ENCODE measurements around the gene TMEM233. TPM values are rescaled to one million over a fixed set of nuclear protein-coding genes. Genes with fewer than 3 reads are reported as not detected.

The TMEM233 gene
- total and polyA plus RNA-seq, 10 of the 15 experiments (the other 5 are each of a cell fraction or from before 2014, with no cell fraction given) = not detected

DNA sequence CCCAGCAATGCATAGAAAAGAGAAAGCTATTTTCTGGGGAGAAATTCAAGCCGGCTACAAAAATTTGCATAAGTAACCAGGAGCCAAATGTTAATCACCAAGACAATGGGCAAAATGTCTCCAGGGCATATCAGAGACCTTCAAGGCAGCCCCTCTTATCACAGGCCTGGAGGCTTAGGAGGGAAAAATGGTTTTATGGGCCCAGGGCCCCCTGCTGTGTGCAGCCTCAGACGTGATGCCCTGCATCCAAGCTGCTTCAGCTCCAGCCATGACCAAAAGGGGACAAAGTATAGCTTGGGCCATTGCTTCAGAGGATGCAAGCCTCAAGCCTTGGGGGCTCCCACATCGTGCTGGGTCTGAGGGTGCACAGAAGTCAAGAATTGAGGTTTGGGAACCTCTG lies 15.8 kb downstream of the TMEM233 start (continued):
- TF ChIP-seq CREB1 (IDR thresholded peaks at IDR 0.05; ENCODE audit: low read depth) (no peak), MTA2 (IDR thresholded peaks at IDR 0.05; ENCODE audit: low read depth) (no peak), TCF12 (IDR thresholded peaks at IDR 0.05; ENCODE audit: low read depth, low read length) (no peak)

DNA sequence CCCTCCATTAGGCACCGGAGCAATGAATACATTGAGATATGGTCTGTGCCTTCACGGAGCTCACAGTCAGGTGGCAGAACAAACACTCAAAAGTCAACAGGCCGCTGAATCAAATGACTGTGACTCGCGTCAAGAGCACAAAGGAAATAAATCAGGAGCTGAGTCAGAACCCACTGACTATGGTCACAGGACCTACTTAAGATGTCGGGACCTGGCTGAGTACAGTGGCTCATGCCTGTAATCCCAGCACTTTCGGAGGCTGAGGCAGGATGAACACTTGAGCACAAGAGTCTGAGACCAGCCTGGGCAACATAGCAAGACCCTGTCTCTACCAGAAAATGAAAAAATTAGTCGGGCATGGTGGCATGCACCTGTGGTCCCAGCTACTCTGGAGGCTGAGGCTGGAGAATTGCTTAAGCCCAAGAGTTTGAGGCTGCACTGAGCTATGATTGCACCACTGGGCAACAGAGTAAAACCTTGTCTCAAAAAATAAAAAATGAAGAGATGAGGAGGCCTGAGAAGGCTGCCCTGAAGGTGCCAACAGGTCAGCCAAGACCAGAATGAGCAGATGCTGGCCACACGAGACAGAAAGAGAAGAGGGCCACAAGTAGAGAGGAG lies 19.9 kb downstream of the TMEM233 start:
- Histone ChIP-seq H3K4me3 (no peak overlapping the region), H4K20me1 (ENCODE audit: control insufficient read depth, insufficient read depth) (no peaks in the 10 kb centered on the region), H2AFZ (ENCODE audit: control insufficient read depth, low read depth, low read length) (no peak overlapping the region), H3K36me3 (ENCODE audit: control insufficient read depth in 2 of 2, insufficient read depth in 2 of 2, low read length in 1 of 2) (no peaks in the 10 kb centered on the region), H3K79me2 (ENCODE audit: control insufficient read depth, insufficient read depth, low read length) (no peaks in the 10 kb centered on the region), H3K4me1 (ENCODE audit: control insufficient read depth, insufficient read depth, low read length) (no peaks in the 10 kb centered on the region), H3K9me3 (replicated peaks; ENCODE audit: control insufficient read depth, insufficient read depth, low read length) (no peaks in the 10 kb centered on the region; the same call in 2 of the 3 replicates), H3K4me2 (ENCODE audit: control insufficient read depth, insufficient read depth) (no peak overlapping the region), H3K27ac (ENCODE audit: control insufficient read depth, insufficient read depth) (no peak overlapping the region), H3K27me3 (replicated peaks in 1 of 2; ENCODE audit: control insufficient read depth in 2 of 2, insufficient read depth in 2 of 2, low read length in 1 of 2) (no peaks in the 10 kb centered on the region), H3K9ac (ENCODE audit: control insufficient read depth, insufficient read depth, low read length) (no peak overlapping the region)
- SMC1A ChIA-PET (ENCODE audit: uncharacterized antibody, unreplicated experiment) = no interaction called here
- DNase-seq (ENCODE audit: low read depth, low spot score) (no peak), ATAC-seq (no peak), FAIRE-seq (no peak)
- CTCF ChIA-PET = interaction anchor here (0.6 kb wide), 1 partner anchor 941 kb away, joined by 3 read pairs; no protein-coding TSS in a partner anchor
- intact Hi-C loops (cut with micrococcal nuclease; ENCODE audit: unreplicated experiment) = no loop called here
- POLR2A ChIA-PET = no interaction called here
- BruUV-seq (replicated peaks) = no TSS peak
- WGBS (ENCODE audit: insufficient coverage, insufficient replicate concordance, low lambda C conversion rate, missing lambda C conversion rate) = 28% methylated on average over 9 of the region's 9 CpGs
- in situ Hi-C loops (cut with MboI) = no loop called here
- RAD21 ChIA-PET (ENCODE audit: unreplicated experiment) = interaction anchor here (1.1 kb wide), 1 partner anchor 168 kb away, joined by 3 read pairs; no protein-coding TSS in a partner anchor
- TF ChIP-seq POLR2A (IDR thresholded peaks at IDR 0.05; ENCODE audit: low read depth, low read length) = no peak
- no peak for TF ChIP-seq KAT2A (conservative IDR thresholded peaks at IDR 0.05; ENCODE audit: control insufficient read depth, low read depth, low read length)
- TF ChIP-seq POU2F2 (IDR thresholded peaks at IDR 0.05; ENCODE audit: borderline replicate concordance, low read depth, low read length) = no peak
- TF ChIP-seq, protein P1, sequence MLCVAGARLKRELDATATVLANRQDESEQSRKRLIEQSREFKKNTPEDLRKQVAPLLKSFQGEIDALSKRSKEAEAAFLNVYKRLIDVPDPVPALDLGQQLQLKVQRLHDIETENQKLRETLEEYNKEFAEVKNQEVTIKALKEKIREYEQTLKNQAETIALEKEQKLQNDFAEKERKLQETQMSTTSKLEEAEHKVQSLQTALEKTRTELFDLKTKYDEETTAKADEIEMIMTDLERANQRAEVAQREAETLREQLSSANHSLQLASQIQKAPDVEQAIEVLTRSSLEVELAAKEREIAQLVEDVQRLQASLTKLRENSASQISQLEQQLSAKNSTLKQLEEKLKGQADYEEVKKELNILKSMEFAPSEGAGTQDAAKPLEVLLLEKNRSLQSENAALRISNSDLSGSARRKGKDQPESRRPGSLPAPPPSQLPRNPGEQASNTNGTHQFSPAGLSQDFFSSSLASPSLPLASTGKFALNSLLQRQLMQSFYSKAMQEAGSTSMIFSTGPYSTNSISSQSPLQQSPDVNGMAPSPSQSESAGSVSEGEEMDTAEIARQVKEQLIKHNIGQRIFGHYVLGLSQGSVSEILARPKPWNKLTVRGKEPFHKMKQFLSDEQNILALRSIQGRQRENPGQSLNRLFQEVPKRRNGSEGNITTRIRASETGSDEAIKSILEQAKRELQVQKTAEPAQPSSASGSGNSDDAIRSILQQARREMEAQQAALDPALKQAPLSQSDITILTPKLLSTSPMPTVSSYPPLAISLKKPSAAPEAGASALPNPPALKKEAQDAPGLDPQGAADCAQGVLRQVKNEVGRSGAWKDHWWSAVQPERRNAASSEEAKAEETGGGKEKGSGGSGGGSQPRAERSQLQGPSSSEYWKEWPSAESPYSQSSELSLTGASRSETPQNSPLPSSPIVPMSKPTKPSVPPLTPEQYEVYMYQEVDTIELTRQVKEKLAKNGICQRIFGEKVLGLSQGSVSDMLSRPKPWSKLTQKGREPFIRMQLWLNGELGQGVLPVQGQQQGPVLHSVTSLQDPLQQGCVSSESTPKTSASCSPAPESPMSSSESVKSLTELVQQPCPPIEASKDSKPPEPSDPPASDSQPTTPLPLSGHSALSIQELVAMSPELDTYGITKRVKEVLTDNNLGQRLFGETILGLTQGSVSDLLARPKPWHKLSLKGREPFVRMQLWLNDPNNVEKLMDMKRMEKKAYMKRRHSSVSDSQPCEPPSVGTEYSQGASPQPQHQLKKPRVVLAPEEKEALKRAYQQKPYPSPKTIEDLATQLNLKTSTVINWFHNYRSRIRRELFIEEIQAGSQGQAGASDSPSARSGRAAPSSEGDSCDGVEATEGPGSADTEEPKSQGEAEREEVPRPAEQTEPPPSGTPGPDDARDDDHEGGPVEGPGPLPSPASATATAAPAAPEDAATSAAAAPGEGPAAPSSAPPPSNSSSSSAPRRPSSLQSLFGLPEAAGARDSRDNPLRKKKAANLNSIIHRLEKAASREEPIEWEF (IDR thresholded peaks at IDR 0.05; ENCODE audit: insufficient replicate concordance, low read depth, low read length) = no peak
- TF ChIP-seq IKZF1 (conservative IDR thresholded peaks at IDR 0.05) = no peak
- TF ChIP-seq MYC (IDR thresholded peaks at IDR 0.05; ENCODE audit: insufficient read depth, insufficient read length, insufficient replicate concordance, low read length, severe bottlenecking) = no peak
- TF ChIP-seq, protein P2, sequence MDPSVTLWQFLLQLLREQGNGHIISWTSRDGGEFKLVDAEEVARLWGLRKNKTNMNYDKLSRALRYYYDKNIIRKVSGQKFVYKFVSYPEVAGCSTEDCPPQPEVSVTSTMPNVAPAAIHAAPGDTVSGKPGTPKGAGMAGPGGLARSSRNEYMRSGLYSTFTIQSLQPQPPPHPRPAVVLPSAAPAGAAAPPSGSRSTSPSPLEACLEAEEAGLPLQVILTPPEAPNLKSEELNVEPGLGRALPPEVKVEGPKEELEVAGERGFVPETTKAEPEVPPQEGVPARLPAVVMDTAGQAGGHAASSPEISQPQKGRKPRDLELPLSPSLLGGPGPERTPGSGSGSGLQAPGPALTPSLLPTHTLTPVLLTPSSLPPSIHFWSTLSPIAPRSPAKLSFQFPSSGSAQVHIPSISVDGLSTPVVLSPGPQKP (IDR thresholded peaks at IDR 0.05; ENCODE audit: low read depth, low read length) = no peak
- TF ChIP-seq FOS (IDR thresholded peaks at IDR 0.05; ENCODE audit: borderline replicate concordance, extremely low read depth, insufficient read length) = no peak
- no peak for TF ChIP-seq CHD4 (IDR thresholded peaks at IDR 0.05)
- TF ChIP-seq RUNX3 (IDR thresholded peaks at IDR 0.05; ENCODE audit: low read length) = no peak

Data from GM12878 (cell line).